Prostate gland (tissue), 2 donors: Measurements from ENCODE around the gene ZNF423.

Experiments used
- POLR2A ChIP-seq: fragments of 450-650 bp; IDR thresholded peaks from one replicate; pipeline ENCODE4 v1.6.1; 2016; ENCODE audit warnings: antibody characterized with exemption, mild to moderate bottlenecking
- TF ChIP-seq, protein P1 (sequence below), 4 experiments: fragments of 200-600 bp in 2 of 4; fragments of 450-650 bp in 2 of 4; sonication (generic) in 2 of 4; IDR thresholded peaks; 1 replicate in 3 of 4; 2 replicates in 1 of 4; pipeline ENCODE4 v1.5.1; 2016 to 2019; ENCODE audit warnings: antibody characterized with exemption in 4 of 4, mild to moderate bottlenecking in 2 of 4, moderate library complexity in 2 of 4

DNA sequence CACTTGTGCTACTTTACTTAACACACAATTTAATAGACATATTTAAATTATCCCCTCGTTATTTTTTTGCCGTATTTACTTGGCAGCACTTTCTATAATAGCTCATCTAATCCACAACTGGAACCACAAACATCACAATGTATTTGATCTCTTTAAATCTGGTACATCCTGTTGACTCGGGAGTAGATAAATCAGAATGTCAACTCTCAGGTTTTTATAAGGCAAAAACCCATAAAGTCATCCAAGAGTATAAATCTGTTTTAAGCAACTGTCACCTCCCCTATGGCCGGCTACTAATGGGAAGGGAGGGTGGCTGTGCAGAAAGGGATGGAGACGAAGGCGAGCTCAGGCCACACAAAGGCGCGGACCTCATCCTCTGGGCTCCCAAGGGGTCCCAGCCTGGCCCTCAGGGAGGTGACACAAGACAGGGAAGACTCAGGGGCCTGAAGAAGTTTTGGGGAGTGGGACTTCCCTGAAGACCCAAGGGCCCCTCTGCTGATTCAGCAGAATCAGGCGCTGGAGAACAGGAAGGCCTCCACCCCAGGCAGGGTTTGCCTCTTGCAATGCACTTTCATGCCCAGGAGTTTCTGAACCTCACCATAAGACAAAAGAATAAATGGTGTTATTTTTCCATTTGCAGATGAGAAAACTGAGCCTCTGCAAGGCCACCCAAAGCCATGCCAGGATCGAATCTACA, 122.5 kb downstream of the ZNF423 start:
- TF ChIP-seq POLR2A, result no peak
- TF ChIP-seq, protein P1, sequence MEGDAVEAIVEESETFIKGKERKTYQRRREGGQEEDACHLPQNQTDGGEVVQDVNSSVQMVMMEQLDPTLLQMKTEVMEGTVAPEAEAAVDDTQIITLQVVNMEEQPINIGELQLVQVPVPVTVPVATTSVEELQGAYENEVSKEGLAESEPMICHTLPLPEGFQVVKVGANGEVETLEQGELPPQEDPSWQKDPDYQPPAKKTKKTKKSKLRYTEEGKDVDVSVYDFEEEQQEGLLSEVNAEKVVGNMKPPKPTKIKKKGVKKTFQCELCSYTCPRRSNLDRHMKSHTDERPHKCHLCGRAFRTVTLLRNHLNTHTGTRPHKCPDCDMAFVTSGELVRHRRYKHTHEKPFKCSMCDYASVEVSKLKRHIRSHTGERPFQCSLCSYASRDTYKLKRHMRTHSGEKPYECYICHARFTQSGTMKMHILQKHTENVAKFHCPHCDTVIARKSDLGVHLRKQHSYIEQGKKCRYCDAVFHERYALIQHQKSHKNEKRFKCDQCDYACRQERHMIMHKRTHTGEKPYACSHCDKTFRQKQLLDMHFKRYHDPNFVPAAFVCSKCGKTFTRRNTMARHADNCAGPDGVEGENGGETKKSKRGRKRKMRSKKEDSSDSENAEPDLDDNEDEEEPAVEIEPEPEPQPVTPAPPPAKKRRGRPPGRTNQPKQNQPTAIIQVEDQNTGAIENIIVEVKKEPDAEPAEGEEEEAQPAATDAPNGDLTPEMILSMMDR (IDR thresholded peaks at IDR 0.05), result no peak
